Dedifferentiated amniotic fluid mesenchymal stem cell (primary cell): Measurements from ENCODE around the gene BRAF.
"Not testable (repeated sequence)": the region's sequence is repeated elsewhere in the genome, so short reads cannot be mapped to it uniquely, and the experiment has no call there.

Experiments
- DNase-seq: peaks from one replicate; pipeline ENCODE4 v3.0.0-alpha.2; 2016; ENCODE audit errors: extremely low spot score

Gene BRAF

DNA sequence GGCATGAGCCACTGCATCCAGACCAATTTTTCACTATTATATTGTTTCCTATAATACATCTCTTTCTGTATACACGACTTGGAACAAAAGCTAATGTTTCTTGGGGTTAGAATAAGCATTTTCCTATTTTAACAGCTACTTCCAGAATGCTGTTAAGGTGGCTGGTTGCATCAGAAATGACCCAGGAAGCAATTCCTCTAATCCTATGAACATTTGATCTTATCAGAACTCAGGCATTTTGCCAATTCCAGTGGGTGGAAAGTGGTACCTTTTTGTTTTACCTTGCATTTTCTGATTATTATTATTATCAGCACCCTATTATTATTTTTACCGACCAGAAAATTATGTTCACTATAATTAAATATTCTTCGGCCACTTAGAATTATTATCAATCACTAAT, 154.9 kb downstream of the BRAF start:
- no peak for DNase-seq

DNA sequence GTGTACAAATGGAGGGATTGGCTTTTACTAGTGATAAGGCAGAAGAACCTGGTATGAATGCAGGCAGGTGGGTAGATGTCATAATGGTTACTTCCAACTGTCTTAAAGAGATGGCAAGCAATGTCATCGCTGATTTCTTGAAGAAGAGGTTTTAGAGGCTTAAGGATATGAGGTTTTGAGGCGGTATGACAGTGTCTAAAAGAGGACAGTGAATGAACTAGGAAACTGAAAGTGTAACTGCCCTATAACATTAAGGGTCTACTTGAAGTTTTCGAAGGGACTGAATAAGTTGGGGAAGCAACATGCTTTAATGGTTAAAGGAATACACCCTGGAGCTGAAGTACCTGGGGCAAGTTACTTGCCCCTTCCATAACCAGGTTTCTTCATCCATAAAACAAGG, 157.3 kb downstream of the BRAF start:
- DNase-seq = no peak

DNA sequence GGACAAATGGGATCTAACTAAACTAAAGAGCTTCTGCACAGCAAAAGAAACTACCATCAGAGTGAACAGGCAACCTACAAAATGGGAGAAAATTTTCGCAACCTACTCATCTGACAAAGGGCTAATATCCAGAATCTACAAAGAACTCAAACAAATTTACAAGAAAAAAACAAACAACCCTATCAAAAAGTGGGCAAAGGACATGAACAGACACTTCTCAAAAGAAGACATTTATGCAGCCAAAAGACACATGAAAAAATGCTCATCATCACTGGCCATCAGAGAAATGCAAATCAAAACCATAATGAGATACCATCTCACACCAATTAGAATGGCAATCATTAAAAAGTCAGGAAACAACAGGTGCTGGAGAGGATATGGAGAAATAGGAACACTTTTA, 159.3 kb downstream of the BRAF start:
- DNase-seq = not testable (repeated sequence)

DNA sequence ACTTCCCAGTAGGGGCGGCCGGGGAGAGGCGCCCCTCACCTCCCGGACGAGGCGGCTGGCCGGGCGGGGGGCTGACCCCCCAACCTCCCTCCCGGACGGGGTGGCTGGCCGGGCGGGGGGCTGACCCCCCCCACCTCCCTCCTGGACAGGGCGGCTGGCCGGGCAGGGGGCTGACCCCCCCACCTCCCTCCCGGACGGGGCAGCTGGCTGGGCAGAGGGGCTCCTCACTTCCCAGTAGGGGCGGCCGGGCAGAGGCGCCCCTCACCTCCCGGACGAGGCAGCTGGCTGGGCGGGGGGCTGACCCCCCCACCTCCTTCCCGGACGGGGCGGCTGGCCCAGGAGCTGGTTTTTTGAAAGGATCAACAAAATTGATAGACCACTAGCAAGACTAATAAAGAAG, 161.6 kb downstream of the BRAF start:
- not testable (repeated sequence) for DNase-seq

DNA sequence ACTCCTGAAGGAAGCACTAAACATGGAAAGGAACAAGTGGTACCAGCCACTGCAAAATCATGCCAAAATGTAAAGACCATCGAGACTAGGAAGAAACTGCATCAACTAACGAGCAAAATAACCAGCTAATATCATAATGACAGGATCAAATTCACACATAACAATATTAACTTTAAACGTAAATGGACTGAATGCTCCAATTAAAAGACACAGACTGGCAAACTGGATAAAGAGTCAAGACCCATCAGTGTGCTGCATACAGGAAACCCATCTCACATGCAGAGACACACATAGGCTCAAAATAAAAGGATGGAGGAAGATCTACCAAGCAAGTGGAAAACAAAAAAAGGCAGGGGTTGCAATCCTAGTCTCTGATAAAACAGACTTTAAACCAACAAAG, 163.4 kb downstream of the BRAF start:
- DNase-seq = not testable (repeated sequence)

DNA sequence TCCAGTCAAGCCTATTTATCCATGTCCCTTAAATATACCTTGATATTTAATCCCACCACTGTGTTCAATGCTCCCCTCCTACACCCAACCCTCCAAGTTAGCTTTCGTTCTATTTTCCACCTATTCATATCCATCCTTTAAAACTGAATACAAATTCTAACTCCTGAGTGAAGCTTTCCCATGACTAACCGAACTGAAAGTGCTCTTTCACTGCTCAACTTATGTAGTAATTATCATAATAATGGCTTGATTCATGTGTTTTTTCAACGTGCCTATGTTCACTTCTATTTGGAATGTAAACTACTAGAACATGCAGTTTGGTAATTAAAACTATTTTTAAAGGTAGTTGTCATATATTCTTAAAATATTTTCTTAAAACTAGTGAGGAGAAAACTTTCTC, 170.2 kb downstream of the BRAF start:
- DNase-seq = no peak

DNA sequence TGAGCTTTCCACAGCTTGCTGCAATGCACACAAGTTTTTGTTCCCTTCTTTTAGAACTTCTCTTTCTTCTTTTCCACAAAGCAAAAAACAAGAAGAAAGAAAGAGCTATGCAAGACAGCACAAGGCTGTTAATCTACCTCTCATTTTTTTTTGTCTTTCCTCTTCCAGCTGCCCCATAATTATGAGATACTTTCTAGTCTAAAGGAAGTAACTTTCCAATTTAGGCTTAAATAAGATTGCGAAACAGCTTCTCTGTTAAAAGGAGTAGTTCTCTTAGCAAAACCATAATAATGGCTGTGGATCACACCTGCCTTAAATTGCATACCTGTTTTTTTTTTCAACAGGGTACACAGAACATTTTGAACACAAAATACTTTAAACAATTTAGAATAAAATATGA, 172.2 kb downstream of the BRAF start:
- DNase-seq = no peak

DNA sequence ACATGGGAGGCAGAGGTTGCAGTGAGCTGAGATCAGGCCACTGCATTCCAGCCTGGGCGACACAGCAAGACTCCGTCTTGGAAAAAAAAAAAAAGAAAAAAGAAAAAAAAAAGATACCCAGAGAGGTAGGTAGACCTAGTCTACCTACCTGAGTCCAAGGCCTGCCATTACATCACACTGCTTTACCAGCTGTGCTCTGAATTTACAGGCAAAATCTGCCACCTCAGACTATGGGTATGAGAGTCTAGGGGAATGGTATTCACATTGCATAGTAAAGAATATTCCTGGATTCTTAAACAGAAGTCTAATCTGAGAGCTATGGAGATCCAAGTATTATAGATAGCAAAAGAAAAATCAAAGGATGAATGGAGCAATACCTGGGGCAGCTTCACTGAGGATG, 178.0 kb downstream of the BRAF start:
- no peak for DNase-seq

DNA sequence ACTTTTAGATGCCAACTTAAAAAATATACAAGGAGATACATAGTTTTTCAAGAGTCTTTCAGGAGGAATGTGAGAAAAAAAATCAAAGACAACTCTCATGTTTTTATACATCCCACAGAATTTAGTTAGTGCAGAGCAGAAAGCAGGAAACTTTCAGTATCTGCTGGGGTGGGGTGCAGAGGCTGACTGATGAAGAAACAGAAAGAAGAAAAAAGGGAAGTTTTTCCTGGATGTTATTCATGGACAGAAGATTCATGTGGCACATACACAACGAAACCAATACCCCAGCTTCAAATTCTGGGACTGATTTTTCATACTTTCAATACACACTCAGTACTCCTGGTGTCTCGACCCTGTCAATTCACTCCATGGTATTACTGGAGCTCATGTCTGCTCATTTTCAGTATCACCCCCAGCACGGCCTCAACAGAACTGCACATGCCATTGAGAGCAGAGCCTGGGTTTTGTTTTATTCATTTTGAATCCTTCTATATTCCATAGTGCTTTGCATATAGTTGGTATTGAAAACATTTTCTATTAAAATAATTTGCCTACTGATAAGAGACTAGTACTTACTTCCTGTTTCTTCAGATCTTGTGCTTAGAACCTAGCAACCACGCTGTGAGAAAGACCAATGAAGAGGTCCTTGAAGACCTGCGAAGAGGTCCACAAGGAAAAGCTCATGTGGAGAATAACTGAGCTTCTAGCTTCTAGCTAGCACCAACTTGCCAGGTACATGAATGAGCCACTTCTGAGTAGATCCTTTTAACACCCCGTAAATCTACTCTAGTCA, 179.3 kb downstream of the BRAF start:
- DNase-seq = no peak

DNA sequence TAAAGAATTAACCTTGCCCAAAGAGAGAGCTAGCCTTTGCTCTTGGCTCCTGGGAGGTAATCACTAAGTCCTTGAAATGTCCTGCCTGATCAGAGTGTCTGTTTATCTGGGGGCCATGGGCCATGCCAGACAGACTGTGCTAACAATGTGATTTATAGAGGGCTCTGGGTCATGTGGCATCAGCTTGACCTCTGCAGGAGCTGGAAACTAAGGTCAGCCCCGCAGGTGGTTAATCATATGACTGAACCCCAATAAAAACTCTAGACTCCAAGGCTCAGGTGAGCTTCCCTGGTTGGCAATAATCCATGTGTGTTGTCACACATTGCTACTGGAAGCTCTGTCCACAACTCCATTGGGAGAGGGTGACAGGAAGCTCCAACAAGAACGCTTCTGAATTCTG, 180.7 kb downstream of the BRAF start:
- DNase-seq = no peak

DNA sequence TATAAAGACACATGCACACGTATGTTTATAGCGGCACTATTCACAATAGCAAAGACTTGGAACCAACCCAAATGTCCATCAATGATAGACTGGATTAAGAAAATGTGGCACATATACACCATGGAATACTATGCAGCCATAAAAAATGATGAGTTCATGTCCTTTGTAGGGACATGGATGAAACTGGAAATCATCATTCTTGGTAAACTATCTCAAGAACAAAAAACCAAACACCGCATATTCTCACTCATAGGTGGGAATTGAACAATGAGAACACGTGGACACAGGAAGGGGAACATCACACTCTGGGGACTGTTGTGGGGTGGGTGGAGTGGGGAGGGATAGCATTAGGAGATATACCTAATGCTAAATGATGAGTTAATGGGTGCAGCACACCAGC, 181.5 kb downstream of the BRAF start:
- not testable (repeated sequence) for DNase-seq

DNA sequence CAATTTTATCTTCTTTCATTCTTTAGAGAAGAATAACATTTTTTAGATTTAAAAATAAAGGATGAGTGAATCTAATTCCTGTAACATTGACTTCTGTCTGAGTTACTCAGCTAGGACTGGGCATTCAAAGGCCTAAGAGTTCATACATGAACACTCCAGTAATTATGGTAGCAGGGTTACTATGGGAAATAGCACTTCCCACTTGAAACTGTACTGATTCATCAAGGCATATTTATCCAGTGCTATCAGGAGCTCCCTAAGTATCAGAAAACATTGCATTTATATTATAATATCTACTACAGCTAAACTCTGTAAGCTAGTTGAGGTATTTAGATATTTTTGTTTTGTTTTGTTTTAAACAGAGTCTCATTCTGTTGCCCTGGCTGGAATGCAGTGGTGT, 186.4 kb downstream of the BRAF start:
- no peak for DNase-seq

DNA sequence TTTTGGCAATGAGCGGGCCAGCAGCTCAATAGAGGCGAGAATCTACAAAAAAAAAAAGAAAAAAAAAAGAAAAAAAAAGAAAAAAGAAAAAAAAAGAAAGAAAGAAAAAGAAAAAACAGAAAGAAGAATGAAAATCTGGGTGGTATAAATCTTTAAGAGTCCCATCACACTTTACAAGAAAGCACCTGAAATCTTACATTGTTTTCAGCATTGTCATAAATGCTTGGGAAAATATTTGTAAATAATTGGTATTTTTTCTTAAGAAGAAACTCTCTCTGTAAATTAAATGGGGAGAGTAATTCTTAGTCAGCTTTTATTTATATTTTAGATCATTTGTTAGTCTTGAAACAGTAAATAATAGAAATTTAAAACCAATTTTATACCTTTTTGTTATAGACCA, 190.0 kb downstream of the BRAF start:
- DNase-seq = no peak

DNA sequence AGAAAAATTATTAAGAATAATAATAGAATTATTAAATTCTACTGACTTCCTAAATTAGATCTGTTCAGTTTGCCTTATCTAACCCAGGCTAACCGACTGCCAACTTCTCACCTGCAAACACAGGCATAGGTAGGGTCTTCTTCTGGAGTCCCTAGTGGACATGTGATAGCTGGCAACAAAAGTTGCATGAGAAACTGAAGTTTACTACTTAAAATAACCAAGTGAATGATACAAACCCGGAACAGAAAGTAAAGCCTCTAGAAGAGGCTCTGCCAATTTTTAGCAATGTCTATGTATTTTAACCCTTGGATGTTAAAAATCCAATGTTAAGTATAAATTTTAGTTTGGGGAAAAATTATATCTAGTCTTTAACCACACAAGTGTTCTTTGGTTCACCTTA, 190.6 kb downstream of the BRAF start:
- DNase-seq = no peak

DNA sequence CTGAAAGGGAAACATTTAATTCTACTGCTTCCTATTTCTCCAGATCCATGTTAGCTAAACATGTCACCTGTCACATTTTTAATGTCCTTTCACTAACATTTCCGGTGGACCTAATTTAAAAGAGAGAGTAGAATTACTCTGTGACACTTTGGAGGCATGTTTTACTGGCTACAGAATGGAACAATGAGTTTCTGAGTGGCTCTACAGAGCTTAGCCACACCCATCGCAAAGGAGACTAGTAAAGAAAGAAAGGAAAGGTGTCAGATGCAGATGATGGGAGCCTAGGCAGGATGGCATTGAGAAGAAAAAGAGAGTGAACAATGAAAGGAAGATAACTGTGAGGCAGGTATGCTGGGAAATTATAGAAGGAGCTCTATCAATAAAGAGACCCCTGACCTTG, 192.3 kb downstream of the BRAF start:
- DNase-seq = no peak

DNA sequence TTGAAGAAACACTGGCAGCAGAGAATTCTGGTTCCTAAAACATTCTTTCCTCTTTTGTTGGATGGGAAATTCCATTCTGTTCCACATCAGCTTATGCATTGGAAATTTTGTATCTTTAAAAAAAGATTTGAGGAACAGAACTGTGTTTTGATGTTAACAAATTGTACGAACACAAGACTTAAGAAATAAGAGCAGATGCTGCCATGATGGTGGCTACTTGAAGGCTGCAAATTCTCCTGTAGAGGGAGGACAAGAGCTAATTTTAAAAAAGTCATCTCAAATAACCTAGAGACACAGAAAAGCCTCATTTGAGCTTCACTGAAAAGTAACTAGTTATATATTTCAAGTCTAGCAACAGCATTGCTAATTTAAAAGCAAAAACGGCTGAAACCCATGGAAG, 198.4 kb downstream of the BRAF start:
- peak; percentile 41 for DNase-seq

DNA sequence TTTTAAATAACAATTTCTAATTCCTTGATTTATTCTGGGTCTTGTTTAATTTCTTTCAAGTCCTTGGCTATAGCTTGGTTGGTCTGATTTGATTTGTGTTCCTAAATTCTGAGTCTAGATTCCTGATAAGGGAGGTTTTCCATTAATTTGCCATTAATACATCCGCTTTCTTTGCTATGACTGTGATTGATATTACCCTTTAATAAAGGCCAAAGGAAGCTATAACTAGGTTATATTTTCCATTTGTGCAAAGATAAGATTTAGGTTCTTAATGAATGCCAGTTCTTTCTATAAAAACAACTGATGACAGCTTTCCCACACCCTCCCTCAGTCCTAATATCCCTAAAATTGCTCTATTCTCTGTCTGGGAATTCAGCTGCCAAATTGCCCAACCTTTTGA, 200.0 kb downstream of the BRAF start:
- DNase-seq = no peak

DNA sequence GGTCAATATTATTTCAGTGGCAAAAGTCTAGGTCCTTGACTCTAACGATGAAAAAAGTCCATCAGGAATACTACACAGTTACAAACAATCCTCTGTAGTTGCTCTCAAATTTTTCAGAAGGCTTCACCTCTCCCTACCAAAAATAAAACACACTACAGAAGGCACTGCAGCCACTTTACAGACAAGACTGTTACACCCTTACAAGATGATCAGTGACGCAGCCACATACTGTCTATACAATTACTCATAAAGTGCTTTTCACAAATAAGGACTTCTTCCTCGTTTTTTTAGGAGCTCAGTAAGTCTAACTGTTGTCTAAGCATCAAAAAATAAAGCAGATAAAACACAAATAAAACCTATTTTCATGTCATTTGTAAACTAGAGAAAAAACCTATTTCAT, 201.2 kb downstream of the BRAF start:
- no peak for DNase-seq

DNA sequence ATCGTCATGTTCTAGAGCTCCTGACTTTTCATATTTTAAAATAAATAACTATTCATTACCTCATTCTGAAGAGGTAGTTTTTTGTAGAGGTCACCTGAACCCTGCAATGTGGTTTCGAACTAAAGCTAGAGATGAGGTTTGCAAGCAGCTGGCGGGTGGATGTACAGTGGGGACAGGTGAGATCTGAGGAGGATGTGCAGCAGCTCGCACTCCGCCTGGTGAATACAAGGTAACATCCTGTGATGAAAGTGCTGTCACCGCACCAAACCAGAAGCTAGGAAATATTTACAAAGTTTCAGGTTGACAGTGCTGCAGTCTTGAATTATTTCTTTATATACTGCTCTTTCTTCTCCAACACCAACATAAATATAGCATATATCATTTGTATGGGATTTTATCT, 201.7 kb downstream of the BRAF start:
- DNase-seq = no peak

DNA sequence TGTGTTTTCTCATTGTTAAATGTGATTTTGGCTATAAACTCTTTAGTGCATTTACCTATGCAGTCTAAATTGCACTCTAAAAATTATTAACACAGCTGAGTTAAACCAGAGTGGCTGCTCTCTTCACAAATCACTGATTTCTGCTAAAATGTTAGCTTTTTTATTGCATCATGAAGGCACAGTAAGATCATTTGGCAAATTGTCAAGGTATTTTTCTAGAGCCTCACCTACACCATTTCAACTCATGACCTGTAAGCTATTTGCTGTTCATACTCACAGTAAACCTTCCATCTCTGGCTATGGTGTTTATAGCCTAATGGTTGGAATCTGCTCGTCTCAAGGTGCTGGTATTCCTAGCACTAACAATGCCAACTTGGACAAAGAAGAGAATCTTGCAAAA, 202.5 kb downstream of the BRAF start:
- no peak for DNase-seq

DNA sequence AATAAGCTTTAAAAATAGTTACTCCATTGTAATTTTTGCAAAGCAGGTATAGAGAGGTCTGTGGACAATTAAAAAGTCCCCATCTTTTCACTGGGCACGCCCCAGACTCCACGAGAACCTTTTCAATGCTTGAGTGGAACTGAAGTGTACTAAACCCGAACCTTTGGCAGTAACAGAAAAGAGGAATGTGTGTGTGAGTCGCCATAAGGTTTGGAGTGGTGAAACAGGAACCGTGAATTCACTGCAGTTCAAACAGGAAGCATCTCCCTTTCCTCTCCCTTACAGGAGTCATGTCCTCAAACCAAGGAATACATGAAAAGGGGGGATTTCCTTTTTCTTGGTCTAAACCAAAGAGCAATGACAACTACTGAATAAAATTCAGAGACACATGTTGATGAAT, 205.0 kb downstream of the BRAF start:
- no peak for DNase-seq

DNA sequence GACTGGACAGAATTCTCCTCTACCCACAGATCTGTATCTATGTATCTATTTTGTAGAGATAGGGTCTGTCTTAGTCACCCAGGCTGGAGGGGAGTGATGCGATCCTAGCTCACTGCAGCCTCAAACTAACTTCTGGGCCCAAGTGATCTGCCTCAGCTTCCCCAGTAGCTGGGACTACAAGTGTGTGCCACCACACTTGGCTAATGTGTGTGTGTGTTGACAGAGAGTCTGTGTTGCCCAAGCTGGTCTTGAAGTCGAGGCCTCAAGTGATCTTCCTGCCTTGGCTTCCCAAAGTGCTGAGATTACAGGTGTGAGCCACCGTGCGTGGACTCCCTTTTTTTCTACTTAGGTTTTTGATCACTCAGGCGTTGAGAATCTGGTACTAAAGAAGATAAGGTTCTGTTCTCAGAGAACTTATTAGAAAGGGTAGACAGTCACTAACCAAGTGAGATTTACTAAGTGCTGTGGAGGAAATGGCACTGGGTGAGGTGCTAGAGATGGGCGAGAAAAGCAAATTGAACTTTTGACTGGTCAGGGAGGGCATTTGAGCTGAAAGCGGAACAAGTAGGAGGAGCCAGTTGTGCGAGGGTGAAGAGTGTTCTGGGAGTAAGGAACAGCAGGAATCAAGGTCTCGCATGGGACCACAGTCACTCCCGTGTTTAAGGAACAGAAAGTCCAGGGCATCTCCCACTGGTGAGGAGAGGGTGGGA, 210.2 kb downstream of the BRAF start:
- no peak for DNase-seq

DNA sequence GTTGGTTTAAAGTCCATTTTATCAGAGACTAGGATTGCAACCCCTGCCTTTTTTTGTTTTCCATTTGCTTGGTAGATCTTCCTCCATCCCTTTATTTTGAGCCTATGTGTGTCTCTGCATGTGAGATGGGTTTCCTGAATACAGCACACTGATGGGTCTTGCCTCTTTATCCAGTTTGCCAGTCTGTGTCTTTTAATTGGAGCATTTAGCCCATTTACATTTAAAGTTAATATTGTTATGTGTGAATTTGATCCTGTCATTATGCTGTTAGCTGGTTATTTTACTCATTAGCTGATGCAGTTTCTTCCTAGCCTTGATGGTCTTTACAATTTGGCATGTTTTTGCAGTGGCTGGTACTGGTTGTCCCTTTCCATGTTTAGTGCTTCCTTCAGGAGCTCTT, 212.3 kb downstream of the BRAF start:
- not testable (repeated sequence) for DNase-seq

DNA sequence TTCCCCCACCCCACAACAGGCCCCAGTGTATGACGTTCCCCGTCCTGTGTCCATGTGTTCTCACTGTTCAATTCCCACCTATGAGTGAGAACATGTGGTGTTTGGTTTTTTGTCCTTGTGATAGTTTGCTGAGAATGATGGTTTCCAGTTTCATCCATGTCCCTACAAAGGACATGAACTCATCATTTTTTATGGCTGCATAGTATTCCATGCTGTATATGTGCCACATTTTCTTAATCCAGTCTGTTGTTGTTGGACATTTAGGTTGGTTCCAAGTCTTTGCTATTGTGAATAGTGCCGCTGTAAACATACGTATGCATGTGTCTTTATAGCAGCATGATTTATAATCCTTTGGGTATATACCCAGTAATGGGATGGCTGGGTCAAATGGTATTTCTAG, 216.0 kb downstream of the BRAF start:
- DNase-seq = not testable (repeated sequence)
